GM12878 (cell line): ENCODE data around the gene ARID1A. TPM values are rescaled to one million over a fixed set of nuclear protein-coding genes. Genes with fewer than 3 reads are reported as not detected.

Experiments
- ATAC-seq: fragments of 200-7000 bp; cut with Tn5 transposase; 3 replicates; pipeline ENCODE4 v1.9.1; 2020; ENCODE audit warnings: mild to moderate bottlenecking, moderate library complexity
- BruUV-seq: library from RNA; stranded (reverse); fragments of 400-500 nt; replicated peaks from 2 replicates; lab custom pipeline; 2021; lab: Mats Ljungman, UMichigan
- CTCF ChIA-PET: fragments of 300-600 bp; sonication (Branson Sonifier 250); formaldehyde crosslinking; extraction: SDS; loops from one replicate; lab custom pipeline; 2021; ENCODE audit warnings: inconsistent platforms; lab: Yijun Ruan, JAX
- POLR2A ChIA-PET: fragments of 350-600 bp; formaldehyde crosslinking; extraction: SDS; loops from one replicate; lab custom pipeline; 2021; ENCODE audit warnings: inconsistent platforms; lab: Charles Lee
- RAD21 ChIA-PET: fragments of 300-600 bp; sonication (Branson Sonifier 250); formaldehyde crosslinking; loops from one replicate; lab custom pipeline; 2023; ENCODE audit warnings: antibody characterized with exemption; ENCODE audit not compliant: unreplicated experiment; lab: Charles Lee
- SMC1A ChIA-PET: fragments of 300-600 bp; sonication (Branson Sonifier 250); formaldehyde crosslinking; loops from one replicate; lab custom pipeline; 2023; ENCODE audit not compliant: unreplicated experiment, uncharacterized antibody; lab: Charles Lee
- DNase-seq: peaks from one replicate; pipeline ENCODE4 v3.0.0-alpha.2; 2011; ENCODE audit warnings: low read depth, low spot score
- FAIRE-seq: peaks from 3 replicates; lab custom pipeline; 2011; peaks lifted over from hg19 to GRCh38; lab: Jason Lieb, UNC
- H2AFZ ChIP-seq: 2 replicates; pipeline ENCODE4 v1.6.0; 2011; ENCODE audit warnings: low read depth, low read length, control low read depth; ENCODE audit not compliant: control insufficient read depth
- H3K27ac ChIP-seq: 2 replicates; pipeline ENCODE4 v1.5.1; 2011; ENCODE audit warnings: control low read depth; ENCODE audit not compliant: control insufficient read depth, insufficient read depth
- H3K27me3 ChIP-seq, 2 experiments: replicated peaks in 1 of 2; 2 replicates each; pipeline versions ENCODE4 v1.6.0 to v1.6.1; 2011; ENCODE audit warnings: low read length in 1 of 2; ENCODE audit not compliant: control insufficient read depth in 2 of 2, insufficient read depth in 2 of 2
- H3K36me3 ChIP-seq, 2 experiments: 2 replicates each; pipeline ENCODE4 v1.5.1; 2011; ENCODE audit warnings: low read length in 1 of 2; ENCODE audit not compliant: control insufficient read depth in 2 of 2, insufficient read depth in 2 of 2
- H3K4me1 ChIP-seq: 2 replicates; pipeline ENCODE4 v1.6.1; 2011; ENCODE audit warnings: mild to moderate bottlenecking, low read length, moderate library complexity, mixed read lengths; ENCODE audit not compliant: control insufficient read depth, insufficient read depth
- H3K4me2 ChIP-seq: 2 replicates; pipeline ENCODE4 v1.6.0; 2011; ENCODE audit warnings: control low read depth; ENCODE audit not compliant: control insufficient read depth, insufficient read depth
- H3K4me3 ChIP-seq: fragments of 200-600 bp; sonication (generic); 2 replicates; pipeline ENCODE4 v1.5.1; 2016
- H3K79me2 ChIP-seq: 2 replicates; pipeline ENCODE4 v1.6.0; 2011; ENCODE audit warnings: low read length; ENCODE audit not compliant: control insufficient read depth, insufficient read depth
- H3K9ac ChIP-seq: 2 replicates; pipeline ENCODE4 v1.8.0; 2011; ENCODE audit warnings: low read length, control low read depth, mixed read lengths; ENCODE audit not compliant: control insufficient read depth, insufficient read depth
- H3K9me3 ChIP-seq: replicated peaks from 3 replicates; pipeline ENCODE4 v1.5.1; 2011; ENCODE audit warnings: mild to moderate bottlenecking, low read length; ENCODE audit not compliant: control insufficient read depth, insufficient read depth
- H4K20me1 ChIP-seq: 2 replicates; pipeline ENCODE4 v1.6.0; 2011; ENCODE audit not compliant: control insufficient read depth, insufficient read depth
- ASH2L ChIP-seq: fragments of 300-600, 200-600 bp; sonication (generic); IDR thresholded peaks from 2 replicates; pipeline ENCODE4 v1.6.1; 2017; ENCODE audit warnings: low read depth, mild to moderate bottlenecking, borderline replicate concordance
- CREB1 ChIP-seq: IDR thresholded peaks from 2 replicates; pipeline ENCODE4 v1.6.1; 2012; ENCODE audit warnings: low read depth, mild to moderate bottlenecking, inconsistent platforms
- CTCF ChIP-seq, 3 experiments: IDR thresholded peaks in 2 of 3; conservative IDR thresholded peaks in 1 of 3; 2 replicates each; pipeline ENCODE4 v1.5.1; 2011; ENCODE audit warnings: low read depth in 3 of 3, low read length in 3 of 3, mild to moderate bottlenecking in 3 of 3, control low read depth in 2 of 3, moderate library complexity in 2 of 3, inconsistent platforms in 1 of 3, mixed read lengths in 1 of 3; ENCODE audit not compliant: control insufficient read depth in 2 of 3, insufficient read depth in 1 of 3; ENCODE audit errors: extremely low read depth in 1 of 3
- HDAC2 ChIP-seq: fragments of 200-600 bp; sonication (generic); IDR thresholded peaks from 2 replicates; pipeline ENCODE4 v1.6.1; 2017
- HSF1 ChIP-seq: fragments of 150-350 bp; IDR thresholded peaks from 2 replicates; pipeline ENCODE4 v1.6.1; 2014; ENCODE audit warnings: mild to moderate bottlenecking, low read depth, low read length
- IKZF1 ChIP-seq: fragments of 450-650 bp; conservative IDR thresholded peaks from 2 replicates; pipeline ENCODE4 v1.6.1; 2017; ENCODE audit warnings: antibody characterized with exemption, mild to moderate bottlenecking
- IRF3 ChIP-seq: fragments of 450-650 bp; IDR thresholded peaks from 2 replicates; pipeline ENCODE4 v1.6.1; 2014; ENCODE audit warnings: mild to moderate bottlenecking
- IRF4 ChIP-seq: IDR thresholded peaks from 2 replicates; pipeline ENCODE4 v1.6.1; 2011; ENCODE audit warnings: low read depth, low read length
- LARP7 ChIP-seq: fragments of 450-650 bp; IDR thresholded peaks from 2 replicates; pipeline ENCODE4 v1.6.1; 2017; ENCODE audit warnings: mild to moderate bottlenecking
- MYB ChIP-seq: fragments of 150-350 bp; IDR thresholded peaks from 2 replicates; pipeline ENCODE4 v1.6.1; 2014; ENCODE audit warnings: mild to moderate bottlenecking, low read depth, low read length, borderline replicate concordance
- NFIC ChIP-seq: IDR thresholded peaks from 2 replicates; pipeline ENCODE4 v1.6.1; 2012; ENCODE audit warnings: low read depth, mild to moderate bottlenecking, inconsistent platforms, low read length, moderate library complexity
- POU2F2 ChIP-seq: IDR thresholded peaks from 3 replicates; pipeline ENCODE4 v1.6.1; 2011; ENCODE audit warnings: low read depth, mild to moderate bottlenecking, low read length, borderline replicate concordance
- TCF12 ChIP-seq: IDR thresholded peaks from 2 replicates; pipeline ENCODE4 v1.6.1; 2011; ENCODE audit warnings: low read depth, mild to moderate bottlenecking, low read length
- YY1 ChIP-seq: IDR thresholded peaks from 2 replicates; pipeline ENCODE4 v1.6.1; 2011; ENCODE audit warnings: low read depth, mild to moderate bottlenecking, low read length
- WGBS: methylation state at CpG from one replicate; pipeline ENCODE4 v1.1.6; 2016; ENCODE audit warnings: low lambda C conversion rate; ENCODE audit not compliant: insufficient replicate concordance, insufficient coverage; ENCODE audit errors: missing lambda C conversion rate; 5-methylcytosine and 5-hydroxymethylcytosine counted together
- in situ Hi-C: fragments of 300-500 bp; cut with MboI; formaldehyde crosslinking; loops from 9 replicates; pipeline ENCODE4 v1.14.3; 2018; ENCODE audit warnings: mixed read lengths
- intact Hi-C: fragments of 100-400 bp; cut with micrococcal nuclease; formaldehyde crosslinking; loops from one replicate; pipeline ENCODE4 v1.14.2; 2022; ENCODE audit not compliant: unreplicated experiment
- polyA plus RNA-seq, 11 experiments: library from polyadenylated mRNA; depleted of rRNA in 4 of 11; unstranded in 6 of 11; stranded (reverse) in 5 of 11; fragments of >200 nt; fragmentation: Nextera tagmentation in 4 of 11; fragmentation: Illumina TruSeq in 1 of 11; extraction: Ambion mirVana in 4 of 11; extraction: Trizol in 1 of 11; gene quantifications; 1 replicate in 1 of 11; 2 replicates in 10 of 11; pipeline versions ENCODE4 v1.2.1 to v1.2.3, GENCODE V29; 2011 to 2016; ENCODE audit warnings: inconsistent platforms in 2 of 11, missing spikeins in 2 of 11, low read depth in 1 of 11
- total RNA-seq, 4 experiments: library from RNA; depleted of rRNA in 3 of 4; stranded (reverse); fragments of >200 nt in 3 of 4; fragmentation: Illumina TruSeq in 1 of 4; extraction: Trizol in 1 of 4; gene quantifications; 2 replicates each; pipeline versions ENCODE4 v1.2.1 to v1.2.3, GENCODE V29; 2013 to 2021
- TF ChIP-seq, protein P1 (sequence below): fragments of 450-650 bp; IDR thresholded peaks from 2 replicates; pipeline ENCODE4 v1.6.1; 2018; ENCODE audit warnings: mild to moderate bottlenecking, low read depth, moderate library complexity; ENCODE audit not compliant: partially characterized antibody

Gene ARID1A
- total and polyA plus RNA-seq, 10 of the 15 experiments (the other 5 are each of a cell fraction or from before 2014, with no cell fraction given) = 10.0 to 98.0 (median 23.5) TPM

DNA sequence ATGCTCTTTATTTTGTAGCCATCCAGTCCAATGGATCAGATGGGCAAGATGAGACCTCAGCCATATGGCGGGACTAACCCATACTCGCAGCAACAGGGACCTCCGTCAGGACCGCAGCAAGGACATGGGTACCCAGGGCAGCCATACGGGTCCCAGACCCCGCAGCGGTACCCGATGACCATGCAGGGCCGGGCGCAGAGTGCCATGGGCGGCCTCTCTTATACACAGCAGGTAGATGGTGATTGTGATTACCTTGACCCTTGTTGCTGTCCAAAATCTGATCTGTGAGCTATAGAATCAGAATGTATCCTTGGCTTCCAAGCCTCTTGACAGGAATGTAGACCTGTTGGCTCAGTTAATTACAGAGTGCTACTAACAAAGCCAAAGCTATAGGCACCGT, 33.8 kb downstream of the ARID1A start (continued):
- TF ChIP-seq, protein P1, sequence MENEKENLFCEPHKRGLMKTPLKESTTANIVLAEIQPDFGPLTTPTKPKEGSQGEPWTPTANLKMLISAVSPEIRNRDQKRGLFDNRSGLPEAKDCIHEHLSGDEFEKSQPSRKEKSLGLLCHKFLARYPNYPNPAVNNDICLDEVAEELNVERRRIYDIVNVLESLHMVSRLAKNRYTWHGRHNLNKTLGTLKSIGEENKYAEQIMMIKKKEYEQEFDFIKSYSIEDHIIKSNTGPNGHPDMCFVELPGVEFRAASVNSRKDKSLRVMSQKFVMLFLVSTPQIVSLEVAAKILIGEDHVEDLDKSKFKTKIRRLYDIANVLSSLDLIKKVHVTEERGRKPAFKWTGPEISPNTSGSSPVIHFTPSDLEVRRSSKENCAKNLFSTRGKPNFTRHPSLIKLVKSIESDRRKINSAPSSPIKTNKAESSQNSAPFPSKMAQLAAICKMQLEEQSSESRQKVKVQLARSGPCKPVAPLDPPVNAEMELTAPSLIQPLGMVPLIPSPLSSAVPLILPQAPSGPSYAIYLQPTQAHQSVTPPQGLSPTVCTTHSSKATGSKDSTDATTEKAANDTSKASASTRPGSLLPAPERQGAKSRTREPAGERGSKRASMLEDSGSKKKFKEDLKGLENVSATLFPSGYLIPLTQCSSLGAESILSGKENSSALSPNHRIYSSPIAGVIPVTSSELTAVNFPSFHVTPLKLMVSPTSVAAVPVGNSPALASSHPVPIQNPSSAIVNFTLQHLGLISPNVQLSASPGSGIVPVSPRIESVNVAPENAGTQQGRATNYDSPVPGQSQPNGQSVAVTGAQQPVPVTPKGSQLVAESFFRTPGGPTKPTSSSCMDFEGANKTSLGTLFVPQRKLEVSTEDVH = no peak
- TF ChIP-seq IRF3 = no peak
- no peak for TF ChIP-seq HSF1
- no peak for TF ChIP-seq LARP7
- no peak for TF ChIP-seq YY1
- no peak for TF ChIP-seq MYB
- TF ChIP-seq TCF12 = no peak

DNA sequence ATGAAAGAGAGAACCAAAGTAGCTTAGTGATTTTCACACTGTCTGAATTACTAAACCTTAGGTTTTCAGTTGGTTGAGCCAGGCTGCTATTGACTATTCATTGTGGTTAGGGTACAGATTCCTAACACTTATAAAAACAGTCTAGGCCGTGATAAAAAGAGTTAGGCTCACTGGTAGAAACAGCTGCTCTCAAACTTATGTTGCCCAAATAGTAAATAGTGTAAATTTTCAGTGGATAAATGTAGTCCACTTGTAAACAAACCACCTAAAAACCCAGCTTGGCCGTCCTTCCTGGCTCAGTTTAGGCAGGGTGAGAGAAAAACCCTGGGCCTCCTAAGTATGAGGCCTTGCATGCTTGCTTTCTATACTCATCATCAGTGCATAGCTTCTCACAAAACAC, 34.9 kb downstream of the ARID1A start:
- H3K4me2 ChIP-seq = no peak overlapping the region
- H2AFZ ChIP-seq = no peak overlapping the region
- H3K27me3 ChIP-seq = no peaks in the 10 kb centered on the region
- in situ Hi-C loops (no loop called here), intact Hi-C loops (no loop called here)
- H3K36me3 ChIP-seq = peaks cover 28 to 34% of the 10 kb centered on the region in 2 experiments
- DNase-seq (no peak), FAIRE-seq (no peak), ATAC-seq (no peak)
- CTCF ChIA-PET = no interaction called here
- H3K4me3 ChIP-seq = no peak overlapping the region
- no peak overlapping the region for H3K27ac ChIP-seq
- WGBS = 25% methylated on average over 2 of the region's 2 CpGs
- RAD21 ChIA-PET = no interaction called here
- H3K4me1 ChIP-seq = peaks cover 17% of the 10 kb centered on the region
- BruUV-seq = no TSS peak
- no peak overlapping the region for H3K9ac ChIP-seq
- POLR2A ChIA-PET = interaction anchor here (0.9 kb wide), 1 partner anchor 134 kb away, joined by 3 read pairs; no protein-coding TSS in a partner anchor
- no peaks in the 10 kb centered on the region for H3K9me3 ChIP-seq
- H3K79me2 ChIP-seq = peaks cover 51% of the 10 kb centered on the region
- H4K20me1 ChIP-seq = peaks cover 2% of the 10 kb centered on the region; the same call in 1 of the 2 replicates
- SMC1A ChIA-PET = interaction anchor here (0.8 to 5.9 kb wide), 4 partner anchors 14 to 58 kb away, joined by 3 to 28 read pairs (median 8); partner anchors contain the start of gene PIGV
- TF ChIP-seq CTCF (IDR thresholded peaks at IDR 0.05 in 2 of 3, conservative IDR thresholded peaks at IDR 0.05 in 1 of 3; ENCODE audit: control insufficient read depth in 2 of 3, extremely low read depth in 1 of 3, insufficient read depth in 1 of 3, low read depth in 3 of 3, low read length in 3 of 3) (no peak), HDAC2 (no peak), NFIC (no peak), IKZF1 (no peak), CREB1 (no peak), IRF4 (no peak), ASH2L (no peak), POU2F2 (no peak)
